K562 (cell line): Measurements from ENCODE around the gene VPS11. TPM values are rescaled to one million over a fixed set of nuclear protein-coding genes. Genes with fewer than 3 reads are reported as not detected.
A peak's percentile ranks its signal among the peaks of the same experiment; 100 is the strongest.

Source experiments
- BHLHE40 ChIP-seq: IDR thresholded peaks from 2 replicates; pipeline ENCODE4 v1.6.1; 2011; ENCODE audit warnings: low read length, improper control_type of control experiment
- E2F1 ChIP-seq: sonication (generic); formaldehyde crosslinking; IDR thresholded peaks from 2 replicates; pipeline ENCODE4 v1.8.1; 2023; ENCODE audit warnings: mild to moderate bottlenecking, missing genetic modification reagents, moderate library complexity
- GTF2F1 ChIP-seq: IDR thresholded peaks from 2 replicates; pipeline ENCODE4 v1.6.1; 2011; ENCODE audit warnings: low read depth, low read length, improper control_type of control experiment
- NCOR1 ChIP-seq: fragments of 450-650 bp; IDR thresholded peaks from 2 replicates; pipeline ENCODE4 v1.6.1; 2016; ENCODE audit warnings: mild to moderate bottlenecking, moderate library complexity
- NFE2 ChIP-seq: IDR thresholded peaks from 2 replicates; pipeline ENCODE4 v1.6.1; 2014; ENCODE audit warnings: antibody characterized with exemption, low read depth
- NFRKB ChIP-seq: fragments of 450-650 bp; IDR thresholded peaks from 2 replicates; pipeline ENCODE4 v1.6.1; 2016; ENCODE audit warnings: low read depth
- PRPF4 ChIP-seq: fragments of 200-400 bp; formaldehyde crosslinking; IDR thresholded peaks from one replicate; pipeline ENCODE4 v1.6.1; 2017; ENCODE audit warnings: low read length, low read depth, mild to moderate bottlenecking; ENCODE audit not compliant: insufficient read depth, poor library complexity, severe bottlenecking
- RFX5 ChIP-seq: IDR thresholded peaks from 2 replicates; pipeline ENCODE4 v1.6.1; 2011; ENCODE audit warnings: low read depth, mild to moderate bottlenecking, improper control_type of control experiment, low read length
- RREB1 ChIP-seq: fragments of 250-450 bp; sonication (Bioruptor Pico); IDR thresholded peaks from 2 replicates; pipeline ENCODE4 v1.4.0; 2020
- SIN3A ChIP-seq, 2 experiments: fragments of 150-350 bp in 1 of 2; IDR thresholded peaks; 2 replicates each; pipeline ENCODE4 v1.6.1; 2011 to 2016; ENCODE audit warnings: borderline replicate concordance in 2 of 2, low read depth in 2 of 2, low read length in 2 of 2, mild to moderate bottlenecking in 2 of 2, moderate library complexity in 2 of 2; ENCODE audit not compliant: control insufficient read depth in 1 of 2
- SRSF7 ChIP-seq: fragments of 200-400 bp; formaldehyde crosslinking; optimal IDR thresholded peaks from 2 replicates; pipeline ENCODE3; 2017; ENCODE audit warnings: mild to moderate bottlenecking, low read depth, low read length
- TSC22D4 ChIP-seq: fragments of 450-650 bp; IDR thresholded peaks from 2 replicates; pipeline ENCODE4 v1.6.1; 2016; ENCODE audit warnings: missing genetic modification characterization, missing biosample characterization, control low read depth
- ZBTB12 ChIP-seq: fragments of 250-450 bp; sonication (Bioruptor Pico); IDR thresholded peaks from 2 replicates; pipeline ENCODE4 v1.4.0; 2020
- ZNF121 ChIP-seq: sonication (generic); formaldehyde crosslinking; conservative IDR thresholded peaks from 2 replicates; pipeline ENCODE4 v1.8.0; 2022; ENCODE audit warnings: missing genetic modification reagents
- ZNF274 ChIP-seq: IDR thresholded peaks from 2 replicates; pipeline ENCODE4 v1.6.1; 2011; ENCODE audit warnings: low read depth, mild to moderate bottlenecking, low read length, moderate library complexity, borderline replicate concordance
- ZNF398 ChIP-seq: fragments of 250-450 bp; sonication (Bioruptor Pico); IDR thresholded peaks from 2 replicates; pipeline ENCODE4 v1.8.0; 2021; ENCODE audit warnings: moderate library complexity, mild to moderate bottlenecking, inconsistent platforms
- ZNF695 ChIP-seq: fragments of 450-650 bp; formaldehyde crosslinking; IDR thresholded peaks from 2 replicates; pipeline ENCODE4 v1.4.0; 2020; ENCODE audit warnings: mild to moderate bottlenecking, moderate library complexity
- ZNF77 ChIP-seq: fragments of 250-450 bp; sonication (Bioruptor Pico); IDR thresholded peaks from 2 replicates; pipeline ENCODE4 v1.5.0; 2020
- polyA plus RNA-seq, 8 experiments: library from polyadenylated mRNA; depleted of rRNA in 4 of 8; stranded (reverse) in 5 of 8; unstranded in 3 of 8; fragments of >200 nt; fragmentation: Nextera tagmentation in 2 of 8; fragmentation: Illumina TruSeq in 1 of 8; extraction: Ambion mirVana in 2 of 8; extraction: Trizol in 1 of 8; gene quantifications; 2 replicates each; pipeline versions ENCODE4 v1.2.1 to v1.2.3, GENCODE V29; 2011 to 2014; ENCODE audit warnings: inconsistent platforms in 1 of 8, missing spikeins in 1 of 8
- total RNA-seq, 7 experiments: library from RNA; depleted of rRNA in 6 of 7; stranded (reverse); fragments of >200 nt in 6 of 7; fragmentation: Illumina TruSeq in 2 of 7; extraction: Trizol in 2 of 7; gene quantifications; 2 replicates each; pipeline versions ENCODE4 v1.2.1 to v1.2.3, GENCODE V29; 2011 to 2021; ENCODE audit warnings: low replicate concordance in 1 of 7

The VPS11 gene
- total and polyA plus RNA-seq, 9 of the 15 experiments (the other 6 are each of a cell fraction or from before 2014, with no cell fraction given) = 14.1 to 35.5 (median 27.5) TPM

GRCh38 chr11:119095066-119095880, 27.7 kb downstream of the VPS11 start (continued):
- TF ChIP-seq ZNF398 (CRISPR knock-in tag) = no peak
- peak; percentile 83 to 95; a peak in 3 of 4 replicates for TF ChIP-seq SIN3A (IDR thresholded peaks at IDR 0.05; ENCODE audit: borderline replicate concordance in 2 of 2, control insufficient read depth in 1 of 2, low read depth in 2 of 2, low read length in 2 of 2)
- no peak for TF ChIP-seq NFE2
- TF ChIP-seq RFX5 = no peak
- no peak for TF ChIP-seq ZNF121
- peak; percentile 41; the same call in 1 of the 2 replicates for TF ChIP-seq NFRKB
- TF ChIP-seq GTF2F1 = peak; percentile 99
- TF ChIP-seq NCOR1 = peak; percentile 68
- peak; percentile 41; the same call in 1 of the 2 replicates for TF ChIP-seq BHLHE40
- TF ChIP-seq RREB1 (CRISPR knock-in tag) = 0 out of 2 replicates have a peak, but pooled peaks have one; percentile 27
- no peak for TF ChIP-seq ZNF77
- no peak for TF ChIP-seq ZNF695
- no peak for TF ChIP-seq ZBTB12 (CRISPR knock-in tag)
- no peak for TF ChIP-seq TSC22D4
- peak; percentile 99 for TF ChIP-seq PRPF4
- TF ChIP-seq ZNF274 = no peak
- peak; percentile 97 for TF ChIP-seq E2F1 (CRISPR knock-in tag)
- peak; percentile 82 for TF ChIP-seq SRSF7
